ENCODE results near the gene MDM2. TPM values are rescaled to one million over a fixed set of nuclear protein-coding genes. Genes with fewer than 3 reads are reported as not detected.

MDM2 gene
- total and polyA plus RNA-seq, 9 of the 15 experiments (the other 6 are each of a cell fraction or from before 2014, with no cell fraction given): 13.6 to 100 (median 49.0) TPM

DNA sequence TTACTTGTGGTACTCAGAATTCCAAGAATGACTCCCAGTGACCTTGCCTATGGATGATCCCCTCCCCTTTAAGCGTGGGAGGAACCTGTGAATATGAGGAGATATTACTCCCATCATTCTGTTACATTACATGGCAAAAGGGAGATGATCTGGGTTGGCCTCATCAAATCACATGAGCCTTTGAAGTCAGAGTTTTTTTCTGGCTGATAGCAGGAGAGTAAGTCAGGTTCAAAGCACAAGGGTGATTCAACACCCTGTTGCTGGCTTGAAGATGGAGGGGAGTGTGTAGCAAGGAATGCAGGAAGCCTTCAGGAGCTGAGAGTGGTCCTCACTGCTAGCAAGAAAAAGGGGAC is 9.1 kb upstream of the MDM2 start:
- H3K79me2 ChIP-seq (ENCODE audit: control insufficient read depth, insufficient read depth, low read length): no peaks in the 10 kb centered on the region
- H3K4me3 ChIP-seq: no peak overlapping the region
- H3K4me1 ChIP-seq (replicated peaks in 1 of 2; ENCODE audit: control insufficient read depth in 2 of 2, insufficient read depth in 2 of 2, low read length in 2 of 2): no peaks in the 10 kb centered on the region
- no peaks in the 10 kb centered on the region for H4K20me1 ChIP-seq (replicated peaks; ENCODE audit: control insufficient read depth, insufficient read depth, low read length)
- no peak for FAIRE-seq
- H3K4me2 ChIP-seq (ENCODE audit: insufficient read depth, low read length): no peak overlapping the region
- ChIA-PET POLR2A (no interaction called here), CTCF (ENCODE audit: low intra/inter-chr PET ratio) (no interaction called here)
- H3K9ac ChIP-seq (ENCODE audit: insufficient read depth in 1 of 2, low read depth in 2 of 2, low read length in 2 of 2): no peak overlapping the region
- H3K27me3 ChIP-seq (ENCODE audit: control insufficient read depth in 2 of 2, insufficient read depth in 2 of 2, low read length in 2 of 2): no peaks in the 10 kb centered on the region
- 21% methylated on average over 1 of the region's 1 CpG for WGBS (ENCODE audit: insufficient coverage, low coverage, missing lambda C conversion rate)
- no peak for TF ChIP-seq POLR2AphosphoS5 (IDR thresholded peaks at IDR 0.05; ENCODE audit: control insufficient read depth, insufficient read depth, low read depth, low read length)
- no peak for TF ChIP-seq ZFP30 (CRISPR knock-in tag; IDR thresholded peaks at IDR 0.05; ENCODE audit: borderline replicate concordance)
- TF ChIP-seq, protein P1, sequence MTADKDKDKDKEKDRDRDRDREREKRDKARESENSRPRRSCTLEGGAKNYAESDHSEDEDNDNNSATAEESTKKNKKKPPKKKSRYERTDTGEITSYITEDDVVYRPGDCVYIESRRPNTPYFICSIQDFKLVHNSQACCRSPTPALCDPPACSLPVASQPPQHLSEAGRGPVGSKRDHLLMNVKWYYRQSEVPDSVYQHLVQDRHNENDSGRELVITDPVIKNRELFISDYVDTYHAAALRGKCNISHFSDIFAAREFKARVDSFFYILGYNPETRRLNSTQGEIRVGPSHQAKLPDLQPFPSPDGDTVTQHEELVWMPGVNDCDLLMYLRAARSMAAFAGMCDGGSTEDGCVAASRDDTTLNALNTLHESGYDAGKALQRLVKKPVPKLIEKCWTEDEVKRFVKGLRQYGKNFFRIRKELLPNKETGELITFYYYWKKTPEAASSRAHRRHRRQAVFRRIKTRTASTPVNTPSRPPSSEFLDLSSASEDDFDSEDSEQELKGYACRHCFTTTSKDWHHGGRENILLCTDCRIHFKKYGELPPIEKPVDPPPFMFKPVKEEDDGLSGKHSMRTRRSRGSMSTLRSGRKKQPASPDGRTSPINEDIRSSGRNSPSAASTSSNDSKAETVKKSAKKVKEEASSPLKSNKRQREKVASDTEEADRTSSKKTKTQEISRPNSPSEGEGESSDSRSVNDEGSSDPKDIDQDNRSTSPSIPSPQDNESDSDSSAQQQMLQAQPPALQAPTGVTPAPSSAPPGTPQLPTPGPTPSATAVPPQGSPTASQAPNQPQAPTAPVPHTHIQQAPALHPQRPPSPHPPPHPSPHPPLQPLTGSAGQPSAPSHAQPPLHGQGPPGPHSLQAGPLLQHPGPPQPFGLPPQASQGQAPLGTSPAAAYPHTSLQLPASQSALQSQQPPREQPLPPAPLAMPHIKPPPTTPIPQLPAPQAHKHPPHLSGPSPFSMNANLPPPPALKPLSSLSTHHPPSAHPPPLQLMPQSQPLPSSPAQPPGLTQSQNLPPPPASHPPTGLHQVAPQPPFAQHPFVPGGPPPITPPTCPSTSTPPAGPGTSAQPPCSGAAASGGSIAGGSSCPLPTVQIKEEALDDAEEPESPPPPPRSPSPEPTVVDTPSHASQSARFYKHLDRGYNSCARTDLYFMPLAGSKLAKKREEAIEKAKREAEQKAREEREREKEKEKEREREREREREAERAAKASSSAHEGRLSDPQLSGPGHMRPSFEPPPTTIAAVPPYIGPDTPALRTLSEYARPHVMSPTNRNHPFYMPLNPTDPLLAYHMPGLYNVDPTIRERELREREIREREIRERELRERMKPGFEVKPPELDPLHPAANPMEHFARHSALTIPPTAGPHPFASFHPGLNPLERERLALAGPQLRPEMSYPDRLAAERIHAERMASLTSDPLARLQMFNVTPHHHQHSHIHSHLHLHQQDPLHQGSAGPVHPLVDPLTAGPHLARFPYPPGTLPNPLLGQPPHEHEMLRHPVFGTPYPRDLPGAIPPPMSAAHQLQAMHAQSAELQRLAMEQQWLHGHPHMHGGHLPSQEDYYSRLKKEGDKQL (CRISPR knock-in tag; IDR thresholded peaks at IDR 0.05; ENCODE audit: borderline replicate concordance): no peak
- no peak for TF ChIP-seq ZNF140 (CRISPR knock-in tag; IDR thresholded peaks at IDR 0.05)
- TF ChIP-seq ARID1B (IDR thresholded peaks at IDR 0.05): no peak
- TF ChIP-seq ZNF764 (CRISPR knock-in tag; IDR thresholded peaks at IDR 0.05; ENCODE audit: low read depth): no peak
- TF ChIP-seq FOSL1 (tag; conservative IDR thresholded peaks at IDR 0.05): no peak
- TF ChIP-seq ARHGAP35 (IDR thresholded peaks at IDR 0.05; ENCODE audit: partially characterized antibody): no peak
- no peak for TF ChIP-seq HDAC8 (tag; IDR thresholded peaks at IDR 0.05)
- no peak for TF ChIP-seq ILK (tag; IDR thresholded peaks at IDR 0.05; ENCODE audit: borderline replicate concordance, low read depth)
- TF ChIP-seq ZNF408 (CRISPR knock-in tag; IDR thresholded peaks at IDR 0.05; ENCODE audit: low read depth): no peak
- no peak for TF ChIP-seq PPARD (CRISPR knock-in tag; IDR thresholded peaks at IDR 0.05)
- no peak for TF ChIP-seq BDP1 (IDR thresholded peaks at IDR 0.05; ENCODE audit: insufficient read depth, insufficient read length)
- no peak for TF ChIP-seq ZNF133 (CRISPR knock-in tag; IDR thresholded peaks at IDR 0.05)
- TF ChIP-seq CREBBP (IDR thresholded peaks at IDR 0.05; ENCODE audit: low read depth, low read length): no peak
- no peak for TF ChIP-seq ZBTB7A (IDR thresholded peaks at IDR 0.05; ENCODE audit: borderline replicate concordance, control insufficient read depth, low read depth, low read length)
- no peak for TF ChIP-seq ZNF224 (CRISPR knock-in tag; IDR thresholded peaks at IDR 0.05)
- H3K9me1 ChIP-seq (ENCODE audit: control insufficient read depth, insufficient read depth, low read length): no peaks in the 10 kb centered on the region
- H3K36me3 ChIP-seq (ENCODE audit: control insufficient read depth, insufficient read depth, low read length): no peaks in the 10 kb centered on the region
- intact Hi-C loops (cut with micrococcal nuclease) (no loop called here), in situ Hi-C loops (cut with MboI) (no loop called here)
- no TSS peak for BruUV-seq (replicated peaks)
- H2AFZ ChIP-seq (ENCODE audit: low read depth, low read length): no peak overlapping the region
- no peaks in the 10 kb centered on the region for H3K9me3 ChIP-seq (replicated peaks; ENCODE audit: control insufficient read depth, insufficient read depth, low read depth, low read length)
- no peak overlapping the region for H3K27ac ChIP-seq (ENCODE audit: extremely low read depth, low read depth, low read length)
- no peak; the same call in 2 of the 3 replicates for ATAC-seq
- no peak for DNase-seq (ENCODE audit: extremely low read depth in 1 of 4, low spot score in 3 of 4)

All from K562 (cell line).